Measurements from ENCODE around the gene PTX4.

The PTX4 gene

GRCh38 chr16:1458336-1458976, 30.3 kb downstream of the PTX4 start:
- DNase-seq, result no peak

DNA sequence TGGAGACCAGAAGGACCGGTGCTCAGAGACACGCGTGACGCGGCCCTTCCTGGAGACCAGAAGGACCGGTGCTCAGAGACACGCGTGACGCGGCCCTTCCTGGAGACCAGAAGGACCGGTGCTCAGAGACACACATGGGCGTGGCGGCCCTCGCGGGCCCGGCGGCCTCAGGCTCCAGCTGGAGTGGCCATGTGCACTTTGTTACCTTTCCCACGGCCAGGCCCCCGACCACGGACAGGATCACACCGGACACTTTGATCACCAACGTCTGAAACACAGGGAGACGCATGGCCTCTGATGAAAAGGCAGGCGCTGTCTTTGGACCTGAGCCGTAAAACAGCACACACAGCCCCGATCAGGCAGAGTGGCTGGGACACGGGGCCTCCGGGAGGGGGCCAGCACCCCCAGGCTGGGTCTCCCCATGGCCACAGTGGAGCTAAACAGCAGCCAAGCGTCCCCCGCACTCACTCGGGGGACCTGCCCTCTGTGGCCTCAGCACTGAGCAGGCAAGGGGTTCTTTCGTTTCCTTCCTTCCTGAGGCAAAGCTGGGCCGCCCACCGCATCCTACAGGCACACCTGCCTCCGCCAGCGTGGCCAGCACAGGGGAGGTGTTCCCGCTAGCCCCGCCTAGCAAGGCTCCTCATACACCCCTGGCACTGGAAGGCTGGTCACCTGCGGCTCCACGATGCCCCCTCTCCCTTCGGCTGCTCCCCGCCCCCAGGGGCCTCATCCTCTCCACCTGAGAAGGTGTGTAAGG, 31.1 kb downstream of the PTX4 start:
- DNase-seq, result no peak

DNA sequence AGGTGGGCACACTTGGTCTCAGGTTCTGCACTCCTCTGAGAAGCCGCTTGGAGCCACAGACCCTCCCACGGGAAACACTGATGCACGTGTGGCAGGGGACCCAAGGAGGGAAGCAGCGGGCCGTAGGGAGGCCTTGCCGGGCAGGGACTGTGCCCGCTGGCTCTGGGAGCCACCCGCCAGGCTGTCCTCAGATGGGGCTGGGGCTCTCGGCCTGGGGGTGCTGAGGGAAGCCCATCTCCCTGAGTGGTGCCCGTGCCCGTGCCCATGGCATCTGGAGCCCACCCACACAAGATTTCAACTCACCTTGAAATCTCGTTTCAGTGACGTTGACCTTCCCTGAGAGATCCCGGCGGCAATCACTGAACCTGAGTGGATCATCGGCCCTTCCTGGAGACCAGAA, 31.8 kb downstream of the PTX4 start:
- DNase-seq, result no peak

DNA sequence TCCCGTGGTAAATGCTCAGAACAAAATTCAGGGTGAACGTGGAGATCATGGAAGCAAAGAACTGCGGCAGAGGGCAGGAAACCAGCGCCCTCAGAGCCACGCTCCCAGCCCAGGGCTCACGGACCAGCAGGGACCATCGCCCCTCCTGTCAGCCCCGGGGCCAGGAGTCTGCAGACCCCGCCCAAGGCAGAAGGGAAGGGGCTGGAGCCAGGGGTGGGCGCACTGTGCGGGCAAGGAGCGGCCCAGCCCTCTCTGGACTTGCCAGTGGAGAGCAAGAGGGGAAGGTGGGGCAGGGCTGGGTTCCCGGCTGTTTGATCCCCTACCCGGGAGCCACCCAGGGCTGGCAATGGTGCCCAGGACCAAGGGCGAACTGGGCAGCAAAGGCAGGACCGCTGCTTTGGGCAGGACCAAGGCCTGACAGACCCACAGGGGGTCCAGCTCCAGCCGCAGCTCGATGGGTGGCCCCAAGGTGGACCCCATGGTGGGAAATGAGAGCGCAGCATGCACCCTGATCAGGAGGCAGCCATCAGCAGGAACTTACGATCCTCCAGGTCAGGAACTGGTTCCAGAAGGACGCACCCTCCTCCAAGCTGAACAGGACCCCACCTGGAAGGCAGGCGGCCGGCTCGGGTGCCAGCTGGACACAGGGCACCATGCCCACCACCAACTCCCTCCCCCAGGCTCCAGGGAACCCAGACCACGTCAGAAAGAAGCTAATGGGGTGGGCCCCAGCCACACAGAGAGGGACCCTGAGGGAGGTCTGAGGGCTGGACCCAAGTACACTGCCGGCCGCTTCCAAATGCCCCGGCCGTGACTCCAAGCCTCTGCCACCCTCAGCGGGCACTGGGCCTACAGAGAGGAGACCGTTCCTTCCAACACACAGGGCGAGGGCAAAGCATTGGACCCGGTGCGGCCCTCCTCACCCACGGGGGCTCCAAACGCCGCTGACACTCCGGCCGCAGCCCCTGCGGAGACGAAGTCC, 33.3 kb downstream of the PTX4 start:
- DNase-seq, result no peak

- no peak for DNase-seq
Measured at GRCh38 chr16:1454561-1454960, 34.2 kb downstream of the PTX4 start.

- DNase-seq, result no peak
Measured at GRCh38 chr16:1453316-1453715, 35.4 kb downstream of the PTX4 start.

- DNase-seq, result no peak
Measured at GRCh38 chr16:1452530-1452929, 36.2 kb downstream of the PTX4 start.

GRCh38 chr16:1451702-1452392, 36.9 kb downstream of the PTX4 start:
- DNase-seq, result no peak

GRCh38 chr16:1450841-1451240, 37.9 kb downstream of the PTX4 start:
- DNase-seq, result no peak

DNA sequence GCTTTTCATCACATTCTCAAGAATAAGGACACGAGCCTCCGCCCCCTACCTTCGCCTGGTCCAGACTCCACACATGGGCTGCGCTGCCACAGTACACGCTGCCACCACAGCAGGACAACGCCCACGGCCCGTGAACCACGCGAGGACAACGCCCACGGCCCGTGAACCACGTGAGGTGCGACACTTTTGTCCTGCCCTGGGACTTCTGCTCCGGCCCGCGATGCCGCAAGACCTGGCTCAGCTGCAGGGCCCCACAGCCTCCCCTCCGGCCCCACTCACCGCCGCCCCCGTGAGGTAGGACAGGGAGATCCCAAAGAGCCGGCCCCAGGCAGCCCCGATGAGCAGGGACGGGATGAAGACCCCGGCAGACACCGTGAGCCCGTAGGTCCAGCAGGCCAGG, 38.5 kb downstream of the PTX4 start:
- no peak for DNase-seq

DNA sequence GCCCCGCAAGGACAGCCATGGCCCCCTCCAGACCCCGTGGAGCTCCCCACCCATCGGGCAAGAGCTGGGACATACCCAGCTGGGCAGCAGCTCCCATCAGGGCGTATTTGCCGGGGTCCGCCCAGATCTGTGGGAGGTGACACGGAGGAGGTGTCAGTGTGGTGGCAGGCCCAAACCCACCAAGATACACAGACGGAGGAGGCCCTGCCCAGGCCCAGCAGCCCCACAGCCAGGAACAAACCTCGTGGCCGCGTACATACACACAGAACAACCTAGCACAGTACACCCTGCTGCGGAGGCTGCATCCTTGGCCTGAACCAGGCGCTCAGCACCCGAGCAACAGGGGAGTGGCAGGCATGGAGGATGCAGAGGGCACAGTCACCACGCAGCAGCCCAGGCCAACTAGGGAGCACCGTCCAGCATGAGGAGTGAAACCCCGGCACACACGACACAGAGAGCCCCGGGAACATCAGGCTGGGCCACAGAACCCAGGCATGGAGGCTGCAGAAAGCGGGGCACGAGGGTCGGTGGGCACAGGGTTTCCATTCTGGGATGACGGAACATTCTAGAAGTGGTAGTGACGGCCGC, 39.4 kb downstream of the PTX4 start:
- DNase-seq, result no peak

GRCh38 chr16:1448536-1449116, 40.1 kb downstream of the PTX4 start:
- no peak for DNase-seq

DNA sequence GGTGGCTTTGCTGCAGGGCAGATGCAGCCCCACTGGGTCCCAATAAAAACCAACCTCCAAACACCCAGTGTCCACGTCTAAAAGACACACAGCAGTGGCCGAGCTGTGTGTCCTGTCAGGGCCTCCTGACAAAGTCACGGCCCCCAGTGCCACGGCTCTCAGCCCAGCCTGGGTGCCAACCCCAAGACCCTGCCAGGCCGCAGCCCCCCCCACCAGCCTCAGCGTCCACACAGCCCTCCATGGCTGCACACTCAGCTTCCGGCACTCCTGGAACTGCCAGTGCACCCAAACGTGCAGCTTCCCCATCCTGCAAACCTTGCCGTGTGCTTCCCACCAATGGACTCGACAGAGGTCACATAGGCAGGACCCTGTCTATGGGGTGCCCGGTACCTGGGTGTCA, 40.8 kb downstream of the PTX4 start:
- DNase-seq, result no peak

DNA sequence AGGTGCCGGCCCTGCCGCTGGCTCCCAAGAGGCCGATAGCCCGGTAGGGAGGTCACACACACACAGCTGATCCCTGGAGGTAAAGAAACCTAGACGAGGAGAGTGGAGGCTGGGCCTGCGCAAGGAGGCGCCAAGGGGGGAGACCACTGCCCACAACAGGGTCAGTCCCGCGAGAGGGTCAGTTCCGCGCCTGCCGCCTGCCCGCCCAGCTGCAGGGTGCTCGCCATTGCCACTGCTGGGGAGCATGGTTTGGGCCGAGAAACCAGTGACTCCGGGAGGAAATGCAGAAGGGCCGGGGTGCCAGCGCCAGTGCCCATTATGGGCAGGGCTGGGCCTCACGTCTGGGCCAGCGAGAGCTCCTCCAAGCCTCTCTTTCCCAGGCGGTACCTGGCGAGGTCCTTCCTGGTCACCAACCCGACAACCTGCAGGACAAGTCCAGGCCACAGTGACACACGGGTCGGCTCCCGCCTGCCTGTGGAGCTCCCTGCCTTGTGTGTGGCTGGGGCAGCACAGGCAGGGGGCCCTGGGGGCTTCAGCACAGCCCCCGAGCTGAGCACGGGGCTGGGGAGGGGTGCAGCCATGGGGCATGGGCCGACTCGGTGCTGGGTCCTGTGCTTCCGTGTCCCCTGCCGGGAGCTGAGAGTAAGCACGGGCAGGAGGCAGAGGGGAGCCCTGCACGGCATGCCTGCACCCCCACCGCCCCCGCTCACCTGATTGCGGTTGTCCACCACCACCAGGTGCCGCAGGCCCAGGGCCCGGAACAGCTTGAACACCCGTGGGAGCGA, 42.3 kb downstream of the PTX4 start:
- DNase-seq, result no peak

DNA sequence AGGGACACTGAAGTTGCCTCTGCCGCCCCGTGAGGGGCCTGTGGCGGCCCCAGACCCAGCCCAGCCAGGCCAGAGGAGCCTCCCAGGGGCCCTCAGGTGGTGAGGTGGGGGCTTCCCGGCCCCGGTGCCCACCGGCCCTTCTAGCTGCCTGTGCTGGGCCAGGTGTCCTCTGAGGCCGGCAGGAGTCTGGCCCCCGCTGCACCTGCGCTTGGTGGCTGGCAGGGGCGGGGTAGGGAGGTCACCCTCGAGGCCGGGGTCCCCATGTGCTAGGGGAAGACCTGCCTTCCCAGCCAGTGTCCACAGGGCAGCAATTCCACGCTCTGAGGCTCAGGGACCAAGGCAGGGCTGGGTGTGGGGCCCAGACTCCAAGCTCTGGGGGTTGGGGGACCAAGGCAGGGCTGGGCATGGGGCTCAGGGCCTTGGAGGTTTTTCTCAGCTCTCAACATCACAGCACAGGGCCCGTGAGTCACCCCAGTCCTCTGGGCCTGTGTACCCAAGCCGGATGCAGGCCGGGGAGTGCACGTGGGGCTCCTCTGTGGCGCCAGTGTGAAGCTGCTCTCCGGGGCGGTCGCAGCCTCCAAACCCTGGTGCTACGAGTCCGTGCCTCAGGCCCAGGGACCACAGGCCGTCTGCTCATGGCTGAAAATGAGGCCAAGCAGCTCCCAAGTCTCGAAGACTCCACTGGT, 43.1 kb downstream of the PTX4 start:
- DNase-seq, result no peak

- no peak for DNase-seq
Measured at GRCh38 chr16:1444730-1445517, 43.8 kb downstream of the PTX4 start.

DNA sequence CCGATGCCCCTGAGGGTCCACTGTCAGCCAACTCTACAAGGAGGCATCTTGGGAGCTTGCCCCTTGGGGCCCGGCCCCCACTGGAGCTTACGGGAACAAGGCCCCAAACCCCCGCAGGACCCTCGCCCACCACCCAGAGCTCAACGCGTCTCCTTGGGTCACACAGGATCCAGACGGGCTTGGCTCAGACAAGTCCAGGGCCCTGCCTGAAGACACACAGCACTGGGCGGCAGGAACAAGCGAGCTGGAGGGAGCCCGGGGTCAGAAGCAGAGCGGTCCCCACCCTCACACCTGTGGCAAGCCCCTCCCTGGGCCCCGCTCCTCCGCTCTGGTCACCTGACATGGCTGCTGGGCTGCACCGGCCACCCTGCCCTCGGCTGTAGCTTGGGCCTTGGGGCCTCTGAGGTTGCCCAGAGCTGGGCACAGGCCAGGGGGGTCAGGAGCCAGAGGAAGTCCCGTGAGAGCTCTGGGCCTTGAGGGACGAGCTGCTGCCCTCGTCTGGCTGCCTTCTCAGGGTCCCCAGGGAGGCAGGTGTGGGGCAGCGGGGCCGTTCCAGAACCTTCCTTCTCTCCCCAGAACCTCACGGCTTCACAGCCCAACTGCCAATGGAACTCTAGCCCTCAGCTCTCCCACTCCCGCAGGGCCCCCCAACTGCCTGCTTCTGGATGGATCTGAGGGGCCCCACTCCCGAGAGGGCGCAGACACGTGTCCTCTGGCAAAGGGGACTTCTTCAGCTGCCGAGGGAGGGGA, 44.6 kb downstream of the PTX4 start, which contains the start of gene CCDC154:
TSS of gene CCDC154 (minus strand) at position 577 of the 750 bp plus-strand sequence. CDS start at position 343, 234 bp downstream.
- DNase-seq, result no peak

DNA sequence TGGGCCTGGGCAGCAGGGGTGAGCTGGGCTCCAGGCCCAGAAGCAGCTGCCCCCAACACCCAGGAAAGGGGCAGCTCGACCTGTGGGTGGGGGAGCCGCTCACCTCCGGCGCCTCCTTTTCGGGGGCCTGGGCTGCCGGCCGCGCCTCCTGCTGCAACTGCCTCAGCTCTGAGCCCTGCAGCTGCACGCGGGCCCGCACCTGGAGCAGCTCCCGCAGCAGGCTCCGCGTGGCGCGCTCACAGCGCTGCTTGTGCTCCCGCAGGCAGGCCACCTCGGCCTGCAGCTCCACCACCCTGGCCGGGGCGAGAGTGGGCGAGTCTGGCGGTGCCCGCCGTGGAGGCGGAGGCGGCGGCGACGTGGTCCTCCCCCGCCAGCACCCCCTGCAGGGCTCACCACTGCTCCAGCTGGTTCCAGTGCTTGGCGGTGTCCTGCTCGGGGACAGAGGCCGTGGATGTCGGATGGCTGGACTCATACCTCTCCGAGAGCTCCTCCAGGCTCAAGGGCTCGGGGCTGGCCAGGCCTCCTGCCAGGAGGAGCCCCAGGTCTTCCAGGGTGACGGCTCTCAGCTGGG, 45.3 kb downstream of the PTX4 start:
- no peak for DNase-seq

DNA sequence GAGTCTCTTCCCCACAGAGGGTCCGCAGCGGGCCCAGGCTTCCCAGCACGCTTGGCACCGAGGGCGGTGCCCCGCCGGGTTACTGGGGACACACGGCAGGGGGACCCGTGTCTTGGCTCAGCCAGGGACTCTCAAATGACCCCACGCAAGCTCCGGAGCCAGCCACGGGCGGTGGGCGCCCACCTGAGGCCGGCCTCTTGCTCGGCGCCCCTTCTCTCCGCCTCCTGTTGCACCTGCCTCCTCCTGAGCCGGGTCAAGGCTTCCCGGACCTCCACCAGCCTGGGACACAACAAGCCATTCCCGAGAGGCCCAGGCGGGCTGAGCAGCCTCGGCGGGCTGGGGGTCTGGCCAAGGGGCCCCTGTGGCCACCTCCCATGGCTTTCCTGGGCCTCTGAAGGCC, 46.0 kb downstream of the PTX4 start:
- no peak for DNase-seq
